NCI-H2227 (cell line): ENCODE results near the gene DPH5.
"Not testable (repeated sequence)": the region's sequence is repeated elsewhere in the genome, so short reads cannot be mapped to it uniquely, and the experiment has no call there.

Source experiments
- DNase-seq: peaks from one replicate; lab custom pipeline; 2025; ENCODE audit not compliant: unreplicated experiment; lab: John Stamatoyannopoulos, UW

DPH5 gene

DNA sequence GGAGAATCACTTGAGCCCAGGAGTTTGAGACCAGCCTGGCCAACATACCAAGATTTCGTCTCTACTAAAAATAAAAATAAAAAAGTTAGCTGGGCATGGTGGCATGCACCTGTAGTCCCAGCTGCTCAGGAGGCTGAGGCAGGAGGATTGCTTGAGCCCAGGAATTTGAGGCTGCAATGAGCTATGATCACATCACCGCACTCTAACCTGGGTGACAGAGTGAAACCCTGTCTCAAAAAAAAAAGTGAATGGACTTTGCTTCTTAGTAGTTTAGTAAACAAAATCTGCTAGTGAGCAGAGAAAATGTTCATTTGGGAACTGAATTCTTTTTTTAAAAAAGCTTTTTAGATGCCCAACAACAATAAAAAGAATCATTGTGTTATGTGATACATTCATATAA, 6.5 kb upstream of the DPH5 start:
- DNase-seq = not testable (repeated sequence)

DNA sequence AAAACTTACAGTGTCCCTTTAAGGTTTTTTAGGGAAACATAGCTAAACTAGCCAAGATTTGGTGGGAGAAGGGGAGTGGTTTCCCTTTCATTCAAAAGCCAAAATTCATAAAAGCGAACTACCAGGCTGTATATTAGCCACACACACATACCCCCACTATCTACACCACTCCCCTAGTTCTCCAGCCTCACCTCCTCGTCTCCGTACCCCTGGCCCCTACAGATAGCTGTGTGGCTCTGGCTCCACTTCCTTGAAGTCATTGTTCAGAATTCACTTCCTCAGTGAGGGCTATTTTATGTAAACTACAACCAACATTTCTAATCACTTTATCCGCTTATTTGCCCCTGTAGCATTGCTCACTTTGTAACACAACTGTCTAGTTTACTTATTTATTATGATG, 5.3 kb upstream of the DPH5 start:
- no peak for DNase-seq

DNA sequence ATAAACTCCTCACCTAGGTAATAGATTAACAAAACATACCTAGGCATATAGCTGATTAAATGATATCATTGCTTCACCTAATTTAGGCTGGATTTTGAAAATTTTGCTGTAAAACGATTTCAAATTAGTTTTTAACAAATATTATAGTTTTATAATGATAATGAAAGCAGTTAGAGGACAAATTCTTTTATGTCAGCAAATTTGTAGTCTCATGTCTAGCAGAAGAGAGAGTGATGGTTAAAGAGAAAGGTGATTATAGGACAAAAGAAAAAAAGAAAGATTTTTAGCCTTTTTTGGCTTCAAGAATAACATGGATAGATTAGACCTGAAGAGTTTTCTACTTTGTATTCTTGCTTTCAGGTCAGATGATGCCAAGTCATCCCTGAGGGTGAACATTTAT, 3.6 kb upstream of the DPH5 start:
- DNase-seq = no peak

DNA sequence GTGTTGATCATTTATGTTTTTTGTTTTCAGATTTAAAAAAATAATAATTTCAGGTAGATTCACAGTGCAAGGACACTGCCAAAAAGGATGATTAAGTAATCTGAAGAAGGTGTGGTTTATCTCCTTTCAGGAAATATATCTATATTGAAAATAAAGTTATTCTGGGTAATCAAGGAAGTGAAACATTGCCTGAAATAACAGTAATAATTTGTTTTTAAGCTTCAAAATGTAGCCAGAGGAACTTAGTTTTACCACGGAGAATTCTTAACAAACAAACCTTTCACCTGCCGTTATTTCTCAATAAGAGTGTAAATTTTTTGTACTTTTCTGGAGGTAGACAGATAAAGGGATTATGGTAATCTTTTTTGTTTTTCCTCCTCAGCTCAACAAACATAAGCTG, 2.9 kb upstream of the DPH5 start:
- DNase-seq = no peak

DNA sequence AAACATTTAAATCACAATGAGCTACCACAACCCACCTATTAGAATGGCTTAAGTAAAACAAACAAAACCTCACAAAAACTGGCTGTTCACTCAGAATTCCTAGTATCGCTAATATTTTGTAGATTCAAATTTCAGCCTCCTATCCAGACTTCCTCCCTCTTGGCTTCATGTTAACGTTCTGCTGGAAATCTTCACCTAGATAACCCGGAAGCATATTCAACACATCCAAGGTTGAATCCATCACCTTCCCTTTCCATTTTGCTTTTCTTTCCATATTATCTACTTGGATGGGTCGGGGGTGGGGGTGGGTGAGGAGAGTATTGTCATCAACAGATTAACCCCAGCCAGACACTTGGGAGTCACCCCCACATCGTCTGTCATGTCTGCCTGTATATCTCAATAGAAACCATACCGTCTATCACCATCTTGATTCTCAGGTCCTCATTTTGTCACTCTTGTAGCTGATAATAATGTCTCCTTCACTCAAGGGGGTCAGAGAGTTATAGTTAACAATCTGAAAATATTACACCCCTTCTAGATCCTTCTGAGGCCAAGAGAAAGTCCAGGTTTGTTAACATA, 1.7 kb upstream of the DPH5 start:
- no peak for DNase-seq

DNA sequence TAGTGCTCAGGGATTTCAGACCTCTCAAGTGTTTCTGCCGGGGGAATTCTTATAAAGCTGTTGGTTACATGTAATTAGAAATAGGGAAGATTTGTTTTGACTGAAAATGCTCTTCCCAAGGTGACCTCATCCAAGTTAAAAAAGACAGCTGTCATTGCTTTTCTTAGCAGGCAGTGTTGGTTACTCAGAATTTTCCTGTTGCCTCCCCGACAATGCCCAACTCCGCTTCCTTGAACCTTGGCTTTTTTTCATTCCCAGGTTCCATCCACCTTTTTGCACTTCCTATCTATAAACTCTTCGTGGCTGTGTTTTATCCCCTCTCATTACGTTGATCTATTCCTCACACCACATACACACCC, 825 bp upstream of the DPH5 start:
- no peak for DNase-seq

DNA sequence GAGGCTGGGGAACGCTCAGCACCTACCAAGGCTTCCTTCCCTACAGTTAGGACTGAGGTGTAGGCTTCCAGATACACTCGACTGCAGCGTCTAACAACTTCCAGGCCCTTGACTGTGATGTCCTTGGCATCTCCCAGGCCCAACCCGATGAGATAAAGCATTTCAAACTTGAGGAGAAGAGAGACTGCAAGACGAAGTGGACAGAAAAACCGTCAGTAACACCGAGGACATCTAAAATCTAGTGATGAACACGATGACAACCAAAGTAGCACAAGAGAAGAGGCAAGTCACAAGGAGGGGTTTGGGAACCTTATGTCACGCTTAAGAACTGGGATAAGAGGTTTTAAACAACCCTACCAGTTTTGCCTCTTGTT, 314 bp downstream of the DPH5 start:
- peak; percentile 41 for DNase-seq

DNA sequence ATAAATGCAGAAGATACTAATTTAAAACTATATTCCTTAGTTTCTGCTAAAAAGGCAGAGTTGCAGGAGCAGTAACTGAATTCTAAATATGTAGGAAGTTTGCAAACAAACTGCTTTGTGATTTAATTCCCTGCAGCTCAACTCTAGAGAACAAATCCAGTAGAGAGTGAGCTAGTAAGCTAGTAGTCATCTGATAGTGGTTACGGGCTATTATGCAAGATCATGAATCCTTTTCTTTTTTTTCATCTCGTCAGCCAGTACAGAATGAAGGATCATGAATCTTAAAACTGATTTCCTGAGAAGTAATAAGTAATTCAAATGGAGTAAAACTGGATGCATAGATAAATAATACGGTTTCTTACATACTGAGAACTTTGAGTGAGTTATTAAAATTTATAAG, 3.3 kb downstream of the DPH5 start:
- no peak for DNase-seq

DNA sequence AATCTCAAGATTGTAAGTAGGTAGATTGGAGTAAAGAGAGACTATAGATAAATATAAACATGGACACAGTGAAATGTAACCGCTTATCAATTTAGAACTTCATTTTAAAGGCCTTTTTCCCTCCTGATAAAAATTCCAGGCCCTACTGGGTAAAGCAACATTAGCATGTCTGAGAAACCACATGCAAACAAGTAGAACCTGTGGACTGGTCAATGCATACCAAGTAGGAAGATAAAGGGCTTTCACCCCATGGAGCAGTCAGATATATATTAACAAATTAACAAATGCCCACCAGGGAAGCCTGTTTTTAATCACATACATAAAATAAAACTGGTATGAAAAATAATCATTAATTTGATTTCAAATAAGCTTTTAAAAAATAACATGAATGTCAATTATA, 8.1 kb downstream of the DPH5 start:
- DNase-seq = no peak

DNA sequence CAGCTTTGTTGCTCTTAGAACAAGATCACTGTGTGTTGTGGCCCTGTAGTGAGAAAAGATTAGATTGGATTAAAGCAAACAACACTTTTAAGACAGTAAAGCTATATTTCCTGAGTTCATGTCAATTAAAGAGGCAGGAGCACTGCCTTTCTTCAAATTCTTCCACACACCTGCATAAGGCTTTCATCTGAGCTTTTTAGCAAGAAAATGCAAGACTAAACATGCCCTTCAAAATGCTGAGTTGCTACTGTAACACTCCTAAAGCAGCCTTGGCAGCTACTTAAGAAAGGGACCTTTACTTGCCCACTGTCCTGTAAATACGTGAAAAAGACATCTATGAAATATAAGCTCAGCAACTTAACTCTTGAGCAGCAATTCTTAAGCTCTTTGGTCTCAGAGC, 11.8 kb downstream of the DPH5 start:
- no peak for DNase-seq

DNA sequence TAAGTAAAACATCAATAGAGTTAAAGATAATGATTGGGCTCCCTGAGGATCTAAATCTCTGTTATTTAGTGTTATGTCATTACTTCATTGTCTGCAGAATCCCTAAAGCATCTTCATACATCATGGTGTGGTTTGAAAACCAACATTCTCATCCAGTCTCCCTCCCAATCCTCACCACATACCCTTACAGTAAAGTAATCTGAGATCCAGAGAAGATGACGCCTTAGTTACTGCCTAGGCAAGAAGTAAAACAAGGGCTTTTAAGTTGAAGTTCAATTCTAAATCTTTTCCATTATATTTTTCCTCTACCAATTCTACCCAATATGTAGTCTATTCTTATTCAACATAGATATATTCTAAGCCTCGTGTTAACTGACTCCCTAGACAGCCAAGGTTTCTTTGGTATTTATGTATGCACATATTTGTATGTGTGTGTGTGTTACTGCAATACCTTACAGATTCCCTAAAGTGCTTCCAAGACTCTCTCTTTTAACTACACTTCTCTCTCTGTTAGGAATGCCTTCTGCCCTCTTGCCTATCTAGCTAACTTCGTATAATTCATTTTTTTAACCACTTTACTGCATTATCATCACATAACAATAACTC, 17.3 kb downstream of the DPH5 start:
- no peak for DNase-seq

DNA sequence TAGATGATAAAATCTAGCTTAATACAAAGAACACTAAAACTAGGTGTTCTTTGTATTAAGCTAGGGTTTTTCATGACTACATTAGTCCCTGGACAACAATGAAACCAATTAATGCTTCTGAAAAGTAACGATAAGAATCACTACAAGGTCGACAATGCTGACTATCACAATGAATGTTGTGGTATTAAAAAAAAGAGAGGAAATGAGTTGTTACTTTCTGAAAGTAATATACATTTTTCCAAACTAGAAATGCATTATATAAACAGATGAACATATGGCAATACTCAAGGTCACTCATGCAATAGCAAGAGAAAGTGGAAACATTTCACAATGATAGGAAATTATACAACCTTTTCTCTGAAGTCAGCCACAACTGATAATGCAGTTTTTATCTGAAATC, 19.0 kb downstream of the DPH5 start:
- no peak for DNase-seq

DNA sequence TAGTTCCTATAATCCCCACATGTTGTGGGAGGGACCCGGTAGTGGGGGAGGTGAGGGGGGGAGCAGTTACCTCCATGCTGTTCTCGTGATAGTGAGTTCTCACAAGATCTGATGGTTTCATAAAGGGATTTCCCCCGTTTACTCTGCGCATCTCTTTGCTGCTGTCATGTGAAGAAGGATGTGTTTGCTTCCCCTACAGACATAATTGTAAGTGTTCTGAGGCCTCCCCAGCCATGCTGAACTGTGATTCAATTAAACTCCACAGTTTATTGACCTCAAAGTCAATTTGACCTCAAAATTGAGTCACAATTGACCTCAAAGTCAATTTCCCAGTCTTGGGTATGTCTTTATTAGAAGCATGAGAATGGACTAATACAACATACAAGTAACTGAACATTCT, 19.7 kb downstream of the DPH5 start:
- no peak for DNase-seq

DNA sequence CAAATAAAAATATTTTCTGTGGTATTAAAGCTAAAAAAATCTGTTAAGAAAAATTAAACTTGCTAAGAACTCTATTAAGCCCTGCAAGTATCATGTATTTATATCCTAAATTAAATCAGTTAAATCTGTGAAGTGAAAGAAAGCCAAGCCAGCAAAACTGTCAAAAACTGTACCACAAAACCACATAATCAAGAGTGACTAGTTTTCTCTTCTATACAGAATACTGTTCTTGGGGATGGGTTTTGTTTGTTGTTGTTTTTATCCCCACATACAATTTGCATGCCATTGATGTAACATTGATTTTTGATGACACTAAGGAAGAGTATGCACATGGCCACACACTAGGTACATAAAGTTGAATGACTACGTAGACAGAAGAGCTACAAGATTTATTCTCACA, 20.4 kb downstream of the DPH5 start:
- no peak for DNase-seq

DNA sequence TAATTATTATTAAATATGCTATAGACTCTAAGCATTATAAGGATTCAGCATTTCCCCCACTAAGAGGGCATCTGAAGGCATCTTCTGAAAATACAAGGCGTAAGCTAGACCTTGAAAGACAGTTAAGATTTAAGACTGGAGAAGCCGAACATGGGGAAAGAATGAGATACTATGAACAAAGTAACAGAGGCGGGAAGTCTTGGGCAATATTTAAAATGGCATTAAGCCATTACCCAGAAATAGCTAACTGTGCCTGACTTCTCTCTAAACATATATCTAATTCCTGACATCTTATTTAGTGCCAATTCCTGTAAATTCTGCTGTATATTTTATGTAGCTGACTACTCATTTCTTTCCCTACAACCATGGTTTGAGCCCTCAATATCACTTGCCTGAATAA, 20.9 kb downstream of the DPH5 start:
- no peak for DNase-seq

DNA sequence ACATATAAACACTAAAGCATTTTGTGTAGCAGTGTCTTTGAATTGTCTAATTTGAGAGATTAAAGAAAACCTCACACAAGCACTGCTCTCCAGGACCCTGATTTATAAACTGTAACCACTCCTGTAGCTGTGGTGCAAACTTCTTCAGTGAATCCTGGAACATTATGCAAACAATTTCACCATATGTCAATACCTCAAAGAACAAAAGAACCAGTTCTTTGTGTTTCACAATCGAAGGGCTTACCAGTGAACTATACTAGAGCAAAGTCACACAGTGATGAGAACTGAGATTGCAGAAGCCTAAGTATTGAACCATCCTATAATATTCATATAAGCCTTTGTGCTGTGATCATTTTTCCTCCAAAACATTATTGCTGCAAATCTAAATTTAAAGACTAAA, 21.5 kb downstream of the DPH5 start:
- DNase-seq = no peak

DNA sequence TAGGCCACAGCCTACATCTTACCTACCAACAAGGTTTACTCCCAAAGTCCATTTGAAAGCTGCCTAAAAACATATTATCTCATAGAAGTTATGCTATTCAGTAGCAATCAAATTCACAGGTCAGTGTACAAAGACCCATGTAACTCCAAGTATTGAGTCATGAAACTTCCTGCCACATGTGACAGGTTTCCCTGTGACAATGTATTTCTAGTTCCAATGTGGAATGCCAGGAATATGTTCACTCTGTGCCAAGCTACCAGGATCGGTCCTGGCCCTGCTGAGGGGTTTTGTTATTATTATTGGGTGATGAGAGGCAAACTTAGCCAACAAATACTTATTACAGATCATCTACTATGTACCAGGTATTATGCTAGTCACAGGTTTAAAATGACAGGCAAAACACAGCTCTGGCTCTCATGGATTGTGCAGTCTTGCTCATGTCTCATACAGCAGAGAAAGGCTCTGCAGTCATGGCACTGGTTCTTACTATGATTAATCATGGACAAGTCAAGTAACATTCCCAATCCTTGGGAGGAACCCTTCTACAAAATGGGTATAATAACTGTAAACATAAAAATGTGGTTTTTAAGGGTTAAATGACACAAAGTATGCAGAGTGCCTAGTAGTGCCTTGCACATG, 22.5 kb downstream of the DPH5 start:
- no peak for DNase-seq

DNA sequence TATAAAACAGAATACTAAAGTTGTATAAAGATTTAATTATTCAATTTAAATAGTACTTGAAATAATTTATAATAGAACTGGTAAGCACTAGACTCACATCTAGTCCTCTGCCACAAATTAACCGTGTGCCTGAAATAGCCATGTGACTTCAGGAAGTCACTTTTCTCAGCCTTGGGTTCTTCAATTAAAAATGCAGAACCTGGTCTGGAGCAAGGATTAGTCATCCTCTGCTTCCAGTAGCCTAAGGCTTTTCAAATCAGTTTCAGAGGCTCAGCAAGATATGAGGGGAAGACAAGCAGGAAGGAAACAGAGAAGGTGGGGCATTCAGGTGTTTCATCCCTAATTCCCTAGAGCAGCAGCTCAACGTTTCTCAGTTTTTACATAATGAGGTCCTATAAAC, 23.0 kb downstream of the DPH5 start:
- DNase-seq = no peak

DNA sequence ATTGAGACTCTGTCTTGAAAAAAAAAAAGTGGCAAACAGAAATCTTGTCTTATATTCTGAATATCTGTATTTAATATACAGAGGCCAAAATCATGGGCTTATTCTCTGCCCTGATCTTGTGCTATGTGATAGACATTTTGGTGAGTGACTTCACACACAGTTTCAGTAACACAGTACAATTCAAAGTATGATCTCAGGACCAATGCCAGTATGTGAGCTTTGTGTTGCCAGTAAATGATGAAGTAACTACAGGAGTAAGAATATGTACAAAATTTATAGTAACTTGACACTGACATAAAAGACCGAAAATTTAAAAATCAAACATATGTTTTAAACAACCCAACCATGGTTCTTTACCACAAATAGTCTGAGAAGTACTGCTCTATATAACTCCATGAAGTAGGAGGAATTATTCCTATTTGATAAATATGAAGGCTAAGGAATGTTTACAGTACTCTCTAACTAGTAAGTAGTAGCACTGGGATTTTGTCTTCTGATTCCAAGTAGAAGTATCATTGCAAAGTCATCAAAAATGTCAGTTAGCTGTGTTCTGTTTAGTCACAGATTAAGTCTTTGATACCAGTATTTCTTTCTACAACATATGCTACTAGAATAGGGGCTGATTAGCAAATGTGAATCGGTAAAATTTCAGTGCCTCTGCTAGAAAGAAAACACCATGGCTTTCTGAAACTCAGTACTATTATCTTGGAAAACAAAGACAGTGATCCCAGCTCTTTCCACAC, 25.3 kb downstream of the DPH5 start:
- no peak for DNase-seq

DNA sequence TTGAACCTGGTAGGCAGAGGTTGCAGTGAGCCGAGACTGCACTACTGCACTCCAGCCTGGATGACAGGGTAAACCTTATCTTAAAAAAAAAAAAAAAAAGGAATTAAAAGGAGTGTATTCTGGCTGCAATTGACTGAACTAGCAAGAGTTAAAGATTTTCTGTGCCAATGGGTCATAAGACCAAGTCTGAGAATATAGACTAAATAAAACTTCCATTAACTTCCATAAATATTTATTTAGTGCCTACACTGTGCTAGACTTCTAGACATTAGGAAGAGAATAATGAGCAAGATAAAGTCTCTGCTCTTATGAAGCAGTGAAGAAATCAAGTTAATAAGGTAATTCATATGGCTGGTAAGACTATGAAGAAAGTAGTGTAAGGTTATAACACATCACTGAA, 27.2 kb downstream of the DPH5 start:
- DNase-seq = no peak

DNA sequence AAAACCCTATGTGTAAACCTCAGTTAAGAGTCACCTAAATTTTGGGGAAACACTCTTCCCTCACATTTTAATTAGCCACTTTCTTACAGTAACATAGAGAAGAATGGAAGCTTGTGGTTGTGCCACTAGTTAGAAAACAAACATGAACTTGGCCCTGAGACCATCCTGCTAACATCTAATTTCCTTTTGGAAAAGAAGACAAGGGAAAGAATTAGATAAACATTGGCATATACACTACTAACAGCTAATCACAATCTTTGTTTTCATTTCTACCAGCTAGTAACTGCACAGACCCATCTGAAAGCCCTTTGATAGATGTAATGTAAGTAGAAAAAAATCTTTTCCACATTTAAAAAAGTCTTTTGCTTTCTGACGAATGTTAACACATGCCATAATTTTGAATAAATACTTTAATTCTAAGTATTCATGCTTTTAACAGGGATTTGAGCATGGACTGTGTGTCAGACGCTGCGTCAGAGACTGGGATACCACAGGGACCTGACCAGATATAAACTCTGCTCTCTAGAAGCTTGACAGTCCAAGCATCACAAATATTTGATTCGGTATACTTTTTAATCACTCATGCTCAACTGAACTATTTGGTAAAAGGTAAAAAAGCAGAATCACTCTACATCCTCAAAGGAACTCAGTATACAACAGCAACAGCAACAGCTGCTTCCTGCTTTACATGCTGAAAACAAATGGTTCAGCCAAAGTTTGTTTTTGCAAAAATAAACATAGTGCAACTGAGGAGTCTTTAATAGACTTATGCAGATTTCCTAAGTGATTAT, 30.2 kb downstream of the DPH5 start:
- DNase-seq = no peak
